ENCODE results near the gene CIAO1. TPM values are rescaled to one million over a fixed set of nuclear protein-coding genes. Genes with fewer than 3 reads are reported as not detected.

The CIAO1 gene
- total and polyA plus RNA-seq, 2 of the 13 experiments (the other 11 are each of a cell fraction or from before 2014, with no cell fraction given) = 99.3 to 120 TPM

GRCh38 chr2:96316999-96317398 lies 51.0 kb downstream of the CIAO1 start (continued):
- TF ChIP-seq ZNF343 (CRISPR knock-in tag; IDR thresholded peaks at IDR 0.05) = no peak
- no peak for TF ChIP-seq KDM5B (CRISPR knock-in tag; IDR thresholded peaks at IDR 0.05; ENCODE audit: borderline replicate concordance)
- TF ChIP-seq MAFF (IDR thresholded peaks at IDR 0.05; ENCODE audit: low read depth, low read length) = no peak
- TF ChIP-seq DMTF1 (CRISPR knock-in tag; IDR thresholded peaks at IDR 0.05) = no peak
- TF ChIP-seq ZNF7 (CRISPR knock-in tag; IDR thresholded peaks at IDR 0.05) = no peak
- TF ChIP-seq NFYB (CRISPR knock-in tag; IDR thresholded peaks at IDR 0.05) = no peak
- TF ChIP-seq ZNF713 (CRISPR knock-in tag; IDR thresholded peaks at IDR 0.05) = no peak
- TF ChIP-seq ZNF513 (CRISPR knock-in tag; conservative IDR thresholded peaks at IDR 0.05) = no peak
- TF ChIP-seq NFRKB (IDR thresholded peaks at IDR 0.05) = no peak
- no peak for TF ChIP-seq ZNF589 (CRISPR knock-in tag; conservative IDR thresholded peaks at IDR 0.05)
- no peak for TF ChIP-seq STAG1 (CRISPR knock-in tag; IDR thresholded peaks at IDR 0.05)
- no peak for TF ChIP-seq ZNF562 (CRISPR knock-in tag; IDR thresholded peaks at IDR 0.05; ENCODE audit: borderline replicate concordance)
- no peak for TF ChIP-seq CSRNP2 (CRISPR knock-in tag; conservative IDR thresholded peaks at IDR 0.05; ENCODE audit: low read depth)
- TF ChIP-seq ZNF296 (CRISPR knock-in tag; conservative IDR thresholded peaks at IDR 0.05) = no peak
- TF ChIP-seq ADNP (CRISPR knock-in tag; IDR thresholded peaks at IDR 0.05) = no peak
- no peak for TF ChIP-seq ZMYM4 (CRISPR knock-in tag; IDR thresholded peaks at IDR 0.05)
- TF ChIP-seq POLR2AphosphoS2 (IDR thresholded peaks at IDR 0.05; ENCODE audit: low read depth, low read length) = no peak

Measured in HepG2 (cell line).